Right atrium auricular region (tissue), 2 donors: ENCODE data around the gene CDH3. TPM values are rescaled to one million over a fixed set of nuclear protein-coding genes. Genes with fewer than 3 reads are reported as not detected.

Experiments used
- DNase-seq: peaks from one replicate; pipeline ENCODE4 v3.0.0-alpha.2; 2019; ENCODE audit warnings: low spot score
- H3K27ac ChIP-seq, 2 donors: fragments of 200-600 bp; sonication (generic); 1 replicate in 1 of 2; 2 replicates in 1 of 2; pipeline ENCODE4 v1.5.1; 2016 to 2019
- H3K27me3 ChIP-seq, 2 donors: fragments of 200-600 bp; sonication (generic); one replicate each; pipeline versions ENCODE4 v1.5.1 to v1.6.0; 2017 to 2019
- H3K36me3 ChIP-seq: fragments of 200-600 bp; sonication (generic); one replicate; pipeline ENCODE4 v1.5.1; 2016
- H3K4me1 ChIP-seq, 2 donors: fragments of 200-600 bp; sonication (generic); one replicate each; pipeline versions ENCODE4 v1.5.1 to v1.6.0; 2017 to 2019
- H3K4me3 ChIP-seq, 2 donors: fragments of 200-600 bp; sonication (generic); 1 replicate in 1 of 2; 2 replicates in 1 of 2; pipeline ENCODE4 v1.5.1; 2017 to 2019; ENCODE audit warnings: mild to moderate bottlenecking in 1 of 2, moderate library complexity in 1 of 2
- H3K9me3 ChIP-seq, 2 donors: fragments of 200-600 bp; sonication (generic); one replicate each; pipeline ENCODE4 v1.5.1; 2019
- CTCF ChIP-seq, 2 donors: fragments of 200-600 bp; sonication (generic); IDR thresholded peaks; one replicate each; pipeline ENCODE4 v1.5.1; 2019; ENCODE audit warnings: antibody characterized with exemption in 2 of 2
- total RNA-seq, 2 donors: library from RNA; depleted of rRNA; stranded (reverse); fragments of >200 nt; gene quantifications; one replicate each; pipeline ENCODE4 v1.1.0, GENCODE V29; 2016

Gene CDH3
- total RNA-seq, 2 donors from 2014 or later, result 1.7 to 3.5 TPM

- Histone ChIP-seq H3K9me3 (no peaks in the 10 kb centered on the region), H3K4me3 (no peak overlapping the region), H3K27me3 (no peaks in the 10 kb centered on the region), H3K36me3 (no peaks in the 10 kb centered on the region), H3K27ac (no peak overlapping the region), H3K4me1 (no peaks in the 10 kb centered on the region)
- no peak for DNase-seq
- TF ChIP-seq CTCF (IDR thresholded peaks at IDR 0.05), result no peak
Observed at GRCh38 chr16:68636064-68636560, 9.0 kb upstream of the CDH3 start.

- H3K36me3 ChIP-seq, result no peaks in the 10 kb centered on the region
- H3K4me1 ChIP-seq, result no peaks in the 10 kb centered on the region
- H3K4me3 ChIP-seq, result no peak overlapping the region
- TF ChIP-seq CTCF (IDR thresholded peaks at IDR 0.05), result no peak
- H3K27ac ChIP-seq, result no peak overlapping the region
- H3K9me3 ChIP-seq, result no peaks in the 10 kb centered on the region
- H3K27me3 ChIP-seq, result no peaks in the 10 kb centered on the region
- DNase-seq, result no peak
Observed at GRCh38 chr16:68636818-68637217, 8.3 kb upstream of the CDH3 start.

GRCh38 chr16:68640972-68641371, 4.1 kb upstream of the CDH3 start:
- no peak overlapping the region for H3K27ac ChIP-seq
- DNase-seq, result no peak
- no peaks in the 10 kb centered on the region for H3K36me3 ChIP-seq
- H3K9me3 ChIP-seq, result no peaks in the 10 kb centered on the region
- H3K4me3 ChIP-seq, result no peak overlapping the region
- no peak for TF ChIP-seq CTCF (IDR thresholded peaks at IDR 0.05)
- H3K4me1 ChIP-seq, result peaks cover 0 to 23% of the 10 kb centered on the region in 2 donors
- peaks cover 14 to 15% of the 10 kb centered on the region in 2 donors for H3K27me3 ChIP-seq

GRCh38 chr16:68642047-68642435, 3.1 kb upstream of the CDH3 start:
- H3K27ac ChIP-seq, result no peak overlapping the region
- TF ChIP-seq CTCF (IDR thresholded peaks at IDR 0.05), result no peak
- H3K36me3 ChIP-seq, result no peaks in the 10 kb centered on the region
- no peaks in the 10 kb centered on the region for H3K9me3 ChIP-seq
- no peak overlapping the region for H3K4me3 ChIP-seq
- DNase-seq, result no peak
- H3K27me3 ChIP-seq, result peaks cover 17 to 24% of the 10 kb centered on the region in 2 donors
- H3K4me1 ChIP-seq, result peaks cover 0 to 26% of the 10 kb centered on the region in 2 donors

GRCh38 chr16:68642436-68643101, 2.5 kb upstream of the CDH3 start:
- peaks cover 17 to 24% of the 10 kb centered on the region in 2 donors for H3K27me3 ChIP-seq
- H3K36me3 ChIP-seq, result no peaks in the 10 kb centered on the region
- H3K9me3 ChIP-seq, result no peaks in the 10 kb centered on the region
- TF ChIP-seq CTCF (IDR thresholded peaks at IDR 0.05), result no peak
- DNase-seq, result no peak
- peaks cover 0 to 26% of the 10 kb centered on the region in 2 donors for H3K4me1 ChIP-seq
- H3K27ac ChIP-seq, result no peak overlapping the region
- peak overlapping the region in 1 of 2 donors; percentile 22 for H3K4me3 ChIP-seq

GRCh38 chr16:68643227-68643626, 1.9 kb upstream of the CDH3 start:
- Histone ChIP-seq H3K4me1 (peaks cover 0 to 26% of the 10 kb centered on the region in 2 donors), H3K27ac (no peak overlapping the region), H3K4me3 (no peak overlapping the region), H3K27me3 (peaks cover 17 to 24% of the 10 kb centered on the region in 2 donors), H3K9me3 (no peaks in the 10 kb centered on the region), H3K36me3 (no peaks in the 10 kb centered on the region)
- TF ChIP-seq CTCF (IDR thresholded peaks at IDR 0.05), result no peak
- DNase-seq, result no peak
